Medulla oblongata (tissue), 1 donor: ENCODE measurements around the gene POLDIP2.
A peak's percentile ranks its signal among the peaks of the same experiment; 100 is the strongest.

Source experiments
- DNase-seq: peaks from one replicate; pipeline ENCODE4 v3.0.0-alpha.2; 2015; ENCODE audit errors: extremely low spot score

POLDIP2 gene

DNA sequence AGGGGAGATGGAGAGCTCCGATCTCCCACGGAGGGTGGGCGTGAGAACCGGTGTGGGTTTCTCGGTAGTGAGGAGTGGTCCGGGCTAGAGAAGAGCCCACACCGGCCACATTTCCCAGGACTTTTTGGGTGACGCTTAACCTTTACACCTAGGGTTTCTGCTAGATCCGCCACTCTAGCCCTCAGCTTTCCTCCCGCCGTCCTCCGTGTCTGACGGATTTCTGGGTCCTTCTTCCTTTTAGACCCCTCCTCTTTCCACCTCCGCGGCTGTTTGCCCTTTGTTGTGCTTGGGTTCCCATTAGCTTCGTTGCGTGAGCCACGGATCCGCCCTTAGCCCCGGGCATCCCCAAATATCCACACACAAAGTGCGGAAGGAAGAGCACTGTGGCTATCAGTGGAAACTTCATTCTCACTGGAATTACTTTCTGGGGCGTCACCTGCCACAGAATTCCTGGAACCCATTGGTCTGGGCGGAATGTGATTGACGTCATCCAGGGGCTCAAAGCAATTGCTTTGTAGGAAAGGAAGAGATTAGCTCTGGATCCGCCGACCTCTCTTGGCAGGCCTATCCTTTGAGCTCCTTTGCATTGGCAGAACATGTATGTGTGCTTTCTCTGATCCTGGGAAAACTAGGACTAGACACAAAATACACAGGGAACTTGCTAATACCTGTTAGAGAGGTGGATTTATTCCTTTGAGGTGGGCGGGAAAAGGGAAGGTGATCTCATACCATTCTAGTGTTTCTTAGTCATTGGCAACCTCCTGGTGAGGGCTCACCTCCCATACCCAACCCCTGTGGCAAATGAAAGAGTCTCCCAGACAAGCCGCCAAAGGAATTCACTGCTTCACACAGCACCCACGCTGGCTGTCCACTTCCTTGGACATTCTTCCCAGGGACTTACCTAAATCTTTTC lies 21.1 kb downstream of the POLDIP2 start:
- DNase-seq, result peak; percentile 36

DNA sequence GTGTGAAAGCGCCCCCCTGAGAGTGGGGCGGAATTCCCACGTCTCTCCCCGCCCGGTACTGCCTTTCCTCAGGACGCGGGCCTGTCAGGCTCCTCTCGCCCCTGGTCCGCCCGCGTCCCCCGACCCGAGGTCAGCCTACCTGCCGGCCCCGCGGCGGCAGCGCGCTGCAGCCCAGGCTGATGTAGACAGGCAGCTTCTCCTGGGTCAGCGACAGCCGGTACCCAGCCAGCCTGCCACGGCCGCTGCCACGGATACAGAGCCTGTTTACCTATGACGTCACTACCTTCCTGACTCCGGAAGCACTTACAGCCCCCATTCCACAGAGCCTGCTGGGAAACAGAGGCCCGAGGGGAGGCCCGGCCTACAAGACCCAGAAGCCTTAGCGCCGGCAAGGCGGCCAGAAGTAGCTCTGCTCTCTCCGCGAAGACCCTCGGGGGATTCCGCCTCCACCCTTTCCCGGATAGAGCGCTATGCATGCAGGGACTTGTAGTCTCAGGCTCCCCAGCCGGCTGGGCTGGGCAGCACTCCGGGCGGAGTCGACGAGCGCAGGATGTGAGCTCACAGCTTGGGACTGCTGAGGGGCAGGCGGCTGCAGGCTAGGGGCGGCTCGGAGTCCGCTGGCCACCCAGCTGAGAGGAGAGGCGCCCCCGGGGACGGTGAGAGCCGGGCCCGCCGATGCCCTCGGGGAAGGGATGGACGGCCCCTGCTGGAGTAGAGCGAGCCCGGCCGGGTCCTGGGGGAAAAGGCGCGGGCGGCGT lies 21.9 kb downstream of the POLDIP2 start, which contains the start of the genes IFT20 and TNFAIP1:
Gene IFT20 (minus strand): TSS at position 272 of the 758 bp plus-strand sequence. CDS start 3,487 bp downstream, outside the sequence.
Gene TNFAIP1 (plus strand): TSS at position 561 of the 758 bp plus-strand sequence. CDS start 3,761 bp downstream, outside the sequence.
- peak; percentile 100 for DNase-seq

DNA sequence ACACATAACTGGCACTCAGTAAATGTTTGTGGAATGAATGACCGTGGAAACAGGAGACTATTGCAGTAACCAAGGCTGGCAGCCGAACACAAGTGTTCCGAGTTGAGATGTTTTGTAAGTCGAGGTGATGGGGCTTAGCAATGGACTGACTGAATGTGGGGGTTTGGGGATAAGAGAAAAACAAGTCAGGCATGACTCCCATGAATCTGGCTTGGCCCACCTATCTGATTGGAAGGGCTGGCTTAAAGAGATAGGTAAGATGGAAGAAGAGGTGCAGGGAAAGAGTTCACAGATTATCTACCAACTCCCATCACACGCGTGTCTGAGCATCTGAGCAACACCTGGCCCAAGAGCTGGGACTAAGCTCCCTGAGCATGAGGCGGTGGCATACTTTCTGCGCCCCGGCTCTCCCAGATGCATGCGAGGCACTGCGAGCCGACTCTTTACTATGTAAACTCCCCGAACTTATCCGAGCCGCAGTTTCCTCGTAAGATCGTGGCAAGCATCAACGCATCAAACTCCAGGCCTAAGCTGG lies 22.6 kb downstream of the POLDIP2 start:
- DNase-seq, result no peak

DNA sequence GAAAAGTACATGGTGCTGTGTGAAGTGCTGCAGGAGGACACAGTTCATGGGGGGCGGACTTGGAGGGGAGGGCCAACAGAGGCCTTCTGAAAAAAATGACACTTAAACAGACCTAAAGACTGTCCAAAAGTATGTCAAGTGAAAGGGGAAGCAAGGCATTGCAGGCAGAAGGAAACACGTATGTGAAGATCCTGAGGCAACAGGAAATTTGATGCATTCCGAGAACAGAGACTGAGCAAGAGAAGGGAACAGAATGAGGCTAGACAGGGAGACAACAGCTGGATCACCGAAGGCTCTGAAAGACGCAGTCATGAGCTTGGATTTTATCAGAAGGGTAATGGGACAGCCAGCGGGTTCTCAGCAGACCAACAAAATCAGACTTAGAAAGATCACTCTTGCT lies 23.2 kb downstream of the POLDIP2 start:
- peak; percentile 15 for DNase-seq

DNA sequence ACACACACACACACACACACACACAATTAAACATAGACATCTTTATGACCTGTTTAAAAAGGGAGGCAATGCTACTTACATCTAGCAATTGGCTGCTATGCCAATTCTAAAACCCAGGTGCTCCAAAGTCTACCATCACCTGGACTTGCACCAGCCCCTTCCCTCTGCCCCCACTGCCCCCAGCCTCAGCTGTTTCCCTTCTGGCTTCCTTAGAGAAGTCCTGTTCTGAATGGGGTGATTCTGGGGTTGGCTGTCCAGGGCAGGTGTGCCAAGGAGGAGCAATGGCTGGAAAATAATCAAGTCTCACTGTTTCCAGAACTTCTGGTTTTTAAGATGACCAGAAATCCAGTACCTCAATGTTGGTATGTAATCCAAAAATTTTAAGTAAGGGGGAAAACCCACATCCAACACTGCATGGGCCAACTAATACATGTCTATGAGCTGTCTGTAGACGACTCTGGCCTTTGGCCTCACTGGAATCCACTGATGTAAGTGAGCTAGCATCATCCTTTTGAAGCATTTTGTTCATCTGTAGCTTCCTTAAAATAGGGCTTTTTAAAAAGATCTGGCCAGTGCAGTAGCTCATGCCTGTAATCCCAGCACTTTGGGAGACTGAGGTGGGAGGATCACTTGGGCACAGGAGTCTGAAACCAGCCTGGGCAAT lies 24.1 kb downstream of the POLDIP2 start:
- DNase-seq, result no peak

DNA sequence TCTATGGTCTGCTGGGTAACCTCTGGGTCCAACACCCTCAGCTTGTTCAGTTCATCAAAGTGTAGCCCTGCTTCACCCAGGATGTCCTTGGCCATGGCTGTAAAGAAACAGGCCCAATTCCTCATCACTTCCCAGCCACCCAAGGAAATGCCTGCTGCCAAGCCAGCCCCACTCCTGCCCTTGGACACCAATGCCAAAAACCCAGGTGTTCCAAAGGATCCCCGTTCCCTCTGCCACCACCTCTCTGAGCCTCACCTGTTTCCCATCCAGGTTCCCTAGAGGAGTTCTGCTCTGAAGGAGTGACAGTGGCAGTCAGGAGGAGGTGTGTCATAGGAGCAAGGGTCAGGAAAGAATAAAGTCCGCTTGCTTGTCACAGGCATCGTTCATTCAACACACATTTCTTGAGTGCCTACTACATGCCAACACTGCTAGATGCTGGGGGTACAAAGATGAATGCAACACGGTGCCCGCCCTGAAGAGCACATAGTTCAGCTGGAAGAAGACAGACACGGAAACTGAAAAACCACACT lies 25.4 kb downstream of the POLDIP2 start:
- no peak for DNase-seq

DNA sequence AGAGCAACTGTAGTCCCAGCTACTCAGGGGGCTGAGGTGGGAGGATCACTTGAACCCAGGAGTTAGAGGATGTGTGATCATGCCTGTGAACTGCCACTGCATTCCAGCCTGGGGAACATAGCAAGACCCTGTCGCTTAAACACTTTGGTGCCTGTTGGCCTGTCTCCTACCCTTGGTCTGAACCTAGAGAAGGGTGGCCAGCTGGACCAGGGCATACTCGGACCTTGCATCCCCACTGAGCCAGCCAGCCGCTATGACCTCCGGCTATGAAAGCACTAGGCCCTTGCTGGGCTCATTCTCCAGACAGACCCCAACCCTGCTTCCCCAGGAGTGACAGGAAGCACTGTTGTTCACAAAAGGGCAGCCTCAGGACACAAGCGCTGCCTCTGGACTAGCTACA lies 26.7 kb downstream of the POLDIP2 start:
- no peak for DNase-seq

DNA sequence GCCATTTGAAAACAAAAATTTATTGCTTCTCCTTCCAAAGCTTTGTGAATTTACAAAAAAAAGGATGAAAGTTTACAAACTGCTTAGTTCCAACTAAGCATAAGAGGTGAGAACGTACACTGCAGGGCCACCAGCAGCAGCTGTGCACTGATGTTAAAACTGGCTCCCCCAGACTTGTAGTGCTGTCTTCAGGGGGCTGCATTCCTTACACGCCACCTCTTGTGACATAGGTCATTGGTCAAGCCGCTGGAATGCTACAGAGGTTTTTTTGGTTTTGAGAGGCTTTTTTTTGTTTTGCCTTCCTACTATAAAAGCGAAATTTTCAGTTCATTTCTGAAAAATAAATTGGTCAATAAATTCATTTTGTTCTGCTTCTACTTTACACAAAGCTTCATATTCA lies 29.0 kb downstream of the POLDIP2 start:
- no peak for DNase-seq

DNA sequence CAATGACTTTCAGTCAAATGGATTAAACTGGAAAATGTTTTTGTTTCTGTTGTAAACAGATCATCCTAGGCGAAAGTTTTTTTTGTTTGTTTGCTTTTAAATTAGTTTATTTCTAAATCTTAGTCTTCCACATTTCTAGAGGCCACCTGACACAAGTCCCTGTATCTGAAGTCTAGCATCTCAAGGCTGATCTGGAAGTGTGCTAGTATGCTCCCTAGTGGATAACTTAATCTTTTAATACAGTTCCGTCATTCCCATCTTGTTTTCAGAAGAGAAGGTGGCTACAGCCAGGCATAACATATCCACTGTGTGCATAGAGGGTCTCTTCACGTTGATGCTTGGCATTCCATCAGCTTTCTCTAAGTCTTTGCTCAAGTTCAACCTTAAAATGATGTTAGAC lies 29.6 kb downstream of the POLDIP2 start:
- no peak for DNase-seq

DNA sequence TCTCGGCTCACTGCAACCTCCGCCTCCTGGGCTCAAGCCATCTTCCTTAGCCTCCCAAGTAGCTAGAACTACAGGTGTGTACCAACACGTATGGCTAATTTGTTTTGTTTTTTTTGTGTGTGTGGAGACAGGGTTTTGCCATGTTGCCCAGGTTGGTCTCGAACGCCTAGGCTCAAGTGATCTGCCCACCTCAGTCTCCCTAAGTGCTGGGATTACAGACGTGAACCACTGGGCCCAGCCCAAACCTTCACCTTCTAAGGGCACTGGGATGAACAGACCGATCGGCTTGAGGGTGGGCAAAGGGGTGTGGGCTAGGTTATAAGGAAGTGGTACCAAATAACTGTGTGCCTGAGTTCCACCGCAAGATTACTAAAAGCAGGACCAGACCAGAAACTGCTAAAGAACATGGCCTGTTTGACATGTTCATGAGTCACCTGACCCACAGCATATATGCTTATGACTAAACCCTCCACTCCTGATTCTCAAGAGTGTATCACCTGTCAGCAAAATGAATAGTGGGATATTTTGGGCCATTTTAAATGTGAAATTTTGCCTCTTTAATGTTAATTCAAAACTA lies 30.2 kb downstream of the POLDIP2 start:
- DNase-seq, result no peak

DNA sequence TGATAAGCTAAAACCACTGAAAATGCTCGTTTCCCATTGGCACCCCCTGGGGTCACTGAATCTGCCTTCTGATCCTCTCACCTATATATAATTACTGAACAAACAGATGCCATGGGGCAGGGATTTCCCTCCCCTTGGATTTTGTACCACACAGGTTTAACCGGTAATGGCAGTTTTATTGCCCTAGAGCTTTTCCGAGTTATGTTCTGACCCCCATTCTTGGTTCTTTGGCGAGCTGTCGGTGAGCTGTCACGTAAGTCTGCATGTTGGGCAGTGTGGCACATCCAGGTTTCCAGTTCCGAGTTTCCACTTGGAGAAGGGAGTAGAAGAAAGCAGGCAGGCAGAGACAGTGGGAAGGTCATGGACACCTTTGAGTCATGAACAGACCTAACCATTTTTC lies 31.2 kb downstream of the POLDIP2 start:
- DNase-seq, result no peak

DNA sequence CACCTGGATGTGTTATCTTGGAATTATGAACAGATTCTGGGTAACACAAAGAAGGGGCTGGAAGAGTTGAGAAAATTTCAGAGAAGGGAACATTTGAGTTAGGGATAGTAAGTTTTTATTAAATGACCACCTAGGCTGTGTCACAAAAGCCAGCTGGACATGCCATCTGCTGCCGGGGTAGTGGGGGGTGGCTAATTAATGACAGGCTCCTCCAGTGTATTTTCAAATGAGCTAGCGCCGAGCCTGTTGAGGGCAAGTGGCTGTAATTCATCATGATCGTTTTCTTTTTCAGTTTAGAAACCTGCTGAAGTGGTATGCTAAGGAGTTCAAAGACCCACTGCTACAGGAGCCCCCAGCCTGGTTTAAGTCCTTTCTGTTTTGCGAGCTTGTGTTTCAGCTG lies 32.1 kb downstream of the POLDIP2 start:
- DNase-seq, result no peak

DNA sequence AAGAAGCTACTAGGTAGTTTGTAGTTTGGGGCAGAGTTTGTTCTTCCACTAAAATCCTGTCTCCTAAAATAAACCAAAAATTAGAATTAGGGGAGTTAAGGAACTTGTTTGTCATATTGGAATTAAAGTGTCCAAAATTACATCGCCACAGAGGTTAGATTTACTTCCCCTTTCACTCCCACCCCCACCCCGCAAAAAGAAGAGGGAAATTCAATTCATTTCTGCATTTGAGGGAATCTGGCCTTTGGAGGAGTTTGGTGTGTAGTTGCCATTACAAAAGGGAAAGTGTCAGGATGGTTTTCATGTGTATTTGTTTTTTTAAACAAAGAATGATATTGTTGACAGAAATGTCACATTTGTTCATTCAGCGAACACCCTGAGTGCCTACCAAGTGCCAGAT lies 32.5 kb downstream of the POLDIP2 start:
- DNase-seq, result peak; percentile 10

DNA sequence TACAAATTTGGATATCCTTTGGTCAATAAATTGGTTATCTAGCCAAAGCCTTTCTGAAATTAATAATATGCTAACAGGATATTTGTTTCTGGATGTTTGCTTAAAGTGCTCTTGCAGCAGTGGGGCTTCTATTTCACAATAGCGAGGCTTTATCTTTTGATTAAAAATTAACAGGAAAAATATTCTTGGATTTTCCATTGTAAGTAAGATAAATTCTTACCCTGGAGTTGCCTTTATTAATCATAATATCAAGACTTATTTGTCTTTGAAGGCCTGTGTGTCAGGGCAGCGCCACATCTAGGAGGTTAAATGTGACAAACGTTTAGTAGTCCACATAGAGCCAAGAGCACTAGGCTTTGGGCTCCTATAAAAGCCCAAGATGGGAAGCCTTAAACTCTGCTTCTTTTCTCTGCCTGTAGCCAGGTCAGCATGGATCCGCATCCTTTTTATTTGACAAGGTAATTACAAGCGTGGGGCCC lies 33.0 kb downstream of the POLDIP2 start:
- DNase-seq, result no peak

DNA sequence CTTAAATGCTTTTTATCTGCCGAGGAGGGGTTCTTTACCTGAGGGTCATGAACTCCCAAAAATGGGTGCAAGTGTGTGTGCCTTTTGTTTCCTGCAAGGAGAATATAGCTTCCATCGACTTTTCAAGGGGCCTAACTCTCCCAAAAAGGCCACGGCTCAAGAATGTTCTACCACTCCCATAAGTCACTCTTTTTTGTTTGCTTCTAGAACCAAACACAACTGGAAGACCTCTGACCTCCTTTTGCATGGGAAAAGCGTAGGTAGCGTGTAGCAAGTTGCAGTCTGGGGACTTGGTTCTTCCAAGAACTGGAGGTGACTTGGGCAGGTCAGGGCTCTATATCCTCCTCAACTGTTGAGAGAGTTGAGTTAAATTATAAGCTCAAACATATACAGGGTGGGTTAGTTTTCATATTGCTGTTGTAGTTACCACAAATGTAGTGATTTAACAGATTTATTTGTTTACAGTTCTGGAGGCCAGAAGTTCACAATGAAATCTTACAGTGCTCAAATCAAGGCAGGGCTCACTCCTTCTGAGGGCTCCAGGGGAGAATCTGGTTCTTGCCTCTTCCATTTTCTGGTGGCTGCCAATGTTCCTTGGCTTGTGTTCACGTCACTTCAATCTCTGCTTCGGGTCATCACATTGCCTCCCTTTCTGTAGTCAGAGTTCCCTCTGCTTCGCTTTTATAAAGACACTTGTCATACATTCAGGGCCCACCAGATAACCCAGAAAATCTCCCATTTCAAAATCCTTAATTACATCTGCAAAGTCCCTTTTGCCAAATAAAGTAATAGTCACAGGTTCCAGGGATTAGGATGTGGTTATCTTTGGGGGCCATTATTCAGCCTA lies 36.9 kb downstream of the POLDIP2 start:
- DNase-seq, result no peak

DNA sequence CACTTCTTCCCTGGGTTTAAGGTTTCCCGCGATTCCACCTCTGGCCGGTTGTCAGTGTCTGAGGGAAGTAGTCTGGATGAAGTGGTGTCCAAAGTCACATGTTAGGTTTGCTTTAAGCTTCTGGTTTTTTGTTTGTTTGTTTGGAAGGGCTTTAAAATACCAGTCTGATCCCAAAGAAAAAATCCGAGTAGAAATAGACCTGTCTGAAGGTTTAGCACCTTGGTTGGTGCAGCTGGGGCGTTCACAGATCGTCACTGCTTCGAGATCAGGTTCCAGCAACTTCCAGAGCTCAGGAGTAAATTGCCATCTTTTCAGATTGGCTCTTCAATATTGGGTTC lies 37.8 kb downstream of the POLDIP2 start:
- peak; percentile 19 for DNase-seq

DNA sequence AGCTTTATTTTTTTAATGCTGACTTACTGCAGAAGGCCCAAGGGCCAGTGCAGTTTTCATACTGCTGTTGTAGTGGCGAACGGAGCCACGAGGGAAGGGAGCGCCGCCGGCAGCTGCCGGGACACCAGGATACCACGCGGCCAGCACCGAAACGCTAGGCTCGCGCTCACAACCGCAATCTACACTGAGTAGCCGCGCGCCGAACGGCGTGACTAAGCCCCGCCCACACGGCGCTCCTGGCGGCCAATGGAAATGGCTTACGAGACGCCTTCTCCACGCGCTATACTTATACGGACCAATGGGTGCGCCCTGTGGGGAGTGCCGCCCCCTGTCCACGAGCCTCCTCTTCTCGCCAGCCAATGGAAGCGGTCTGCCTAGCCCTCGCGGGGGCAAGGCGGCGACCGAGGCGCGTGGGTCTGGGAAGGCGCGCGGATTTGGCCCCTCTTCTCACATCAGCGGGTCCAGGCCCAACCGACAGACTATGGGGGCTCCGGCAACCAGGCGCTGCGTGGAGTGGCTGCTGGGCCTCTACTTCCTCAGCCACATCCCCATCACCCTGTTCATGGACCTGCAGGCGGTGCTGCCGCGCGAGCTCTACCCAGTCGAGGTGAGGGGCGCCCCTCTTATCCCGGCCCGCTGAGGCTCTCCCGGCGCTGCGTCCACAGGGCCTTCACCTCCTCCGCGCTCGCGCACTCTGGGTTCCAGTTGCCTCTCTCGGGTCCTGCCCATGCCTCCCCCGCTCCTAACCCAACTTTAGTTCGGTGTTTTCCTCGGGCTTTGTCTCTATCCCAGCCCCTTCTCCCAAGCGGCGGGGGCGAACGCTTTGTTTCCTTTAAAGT lies 38.3 kb downstream of the POLDIP2 start, which contains the start of gene TMEM97:
Gene TMEM97 (plus strand): TSS at position 442 of the 839 bp plus-strand sequence. CDS start 40 bp downstream, at position 482.
- peak; percentile 98 for DNase-seq

DNA sequence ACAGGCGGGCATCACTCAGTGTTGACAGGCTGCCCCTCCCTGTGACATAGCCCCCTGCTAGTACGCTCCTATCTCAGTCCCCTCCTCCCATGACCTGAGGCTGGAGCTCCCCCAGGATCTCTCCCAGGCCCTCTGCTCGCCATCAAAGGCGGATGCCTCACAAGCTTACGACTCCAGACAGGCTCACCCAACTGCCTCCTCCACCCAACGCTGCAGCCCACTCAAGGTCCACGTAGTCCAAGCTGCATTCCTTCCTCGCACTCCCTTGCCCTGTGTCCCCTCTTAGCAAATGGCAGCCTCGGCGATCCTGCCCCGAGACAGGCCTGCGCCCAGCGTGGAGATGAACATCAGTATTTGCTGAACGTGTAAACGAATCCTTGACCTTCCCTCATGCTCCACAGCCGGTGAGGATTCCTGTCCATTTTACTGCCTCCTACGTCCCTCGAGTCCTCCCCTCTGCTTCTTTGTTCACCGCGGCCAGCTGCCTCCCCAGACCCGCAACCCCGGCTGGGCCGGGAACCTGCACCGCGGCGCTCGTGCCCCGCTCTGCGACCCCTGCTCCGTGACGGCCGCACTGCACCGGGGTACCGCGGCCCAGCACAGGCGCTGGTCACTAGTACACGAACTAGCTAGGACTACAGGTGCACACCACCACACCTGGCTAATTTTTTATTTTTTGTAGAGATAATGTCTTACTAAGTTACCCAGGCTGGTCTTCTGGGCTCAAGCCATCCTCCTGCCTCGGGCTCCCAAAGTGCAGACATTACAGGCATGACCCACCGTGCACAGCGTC lies 39.2 kb downstream of the POLDIP2 start:
- no peak for DNase-seq
